Endometrial microvascular endothelial cells (primary cell): ENCODE results near the gene CABS1. TPM values are rescaled to one million over a fixed set of nuclear protein-coding genes. Genes with fewer than 3 reads are reported as not detected.

Experiments used
- in situ Hi-C: cut with HindIII; loops from 2 replicates; pipeline ENCODE4 v1.10.0; 2017; ENCODE audit warnings: low sequenced_read_pairs, low pct_unique_long_range_greater_than_20kb; ENCODE audit errors: inconsistent ontology term
- total RNA-seq: library from RNA; depleted of rRNA; stranded (reverse); fragments of >200 nt; gene quantifications from one replicate; pipeline ENCODE4 v1.2.3, GENCODE V29; 2015; ENCODE audit errors: inconsistent ontology term

CABS1 gene
- total RNA-seq, 1 donor from 2014 or later = not detected

DNA sequence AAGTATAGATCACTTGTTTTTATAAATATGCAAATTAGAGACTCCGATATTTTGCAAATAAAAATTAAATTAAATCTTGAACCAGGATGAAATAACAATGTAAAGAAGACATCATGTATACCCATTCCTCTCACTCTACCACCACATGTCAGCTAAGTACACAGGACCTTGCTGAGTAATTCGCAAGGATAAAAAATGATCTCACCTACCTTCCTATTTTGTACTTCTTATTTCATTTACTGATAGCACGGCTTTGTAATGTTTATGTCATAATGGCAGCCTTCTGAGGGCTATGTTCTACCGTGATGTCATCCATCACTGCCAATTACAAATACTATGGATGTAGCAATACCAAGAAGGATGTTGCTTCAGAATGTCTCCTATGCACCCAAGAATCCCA lies 37.2 kb downstream of the CABS1 start:
- in situ Hi-C loops = no loop called here

DNA sequence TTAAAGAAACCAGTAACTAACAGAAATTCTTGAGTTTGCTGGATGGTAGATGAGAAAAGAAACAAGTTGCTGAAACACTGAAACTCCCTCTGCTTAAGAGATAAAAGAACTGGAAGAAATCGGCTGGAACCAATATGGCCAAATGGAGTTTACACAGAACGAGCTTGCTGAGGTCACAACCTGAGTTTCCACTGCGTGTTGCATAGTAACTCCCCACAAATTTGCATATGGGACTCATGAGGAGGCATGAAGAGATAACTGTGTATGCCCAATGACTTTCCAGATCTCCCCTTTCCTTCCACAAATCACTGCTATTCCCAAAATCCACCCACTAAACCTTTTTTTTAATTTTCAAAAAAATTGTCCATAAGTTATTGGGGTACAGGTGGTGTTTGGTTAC lies 38.0 kb downstream of the CABS1 start:
- in situ Hi-C loops = no loop called here

DNA sequence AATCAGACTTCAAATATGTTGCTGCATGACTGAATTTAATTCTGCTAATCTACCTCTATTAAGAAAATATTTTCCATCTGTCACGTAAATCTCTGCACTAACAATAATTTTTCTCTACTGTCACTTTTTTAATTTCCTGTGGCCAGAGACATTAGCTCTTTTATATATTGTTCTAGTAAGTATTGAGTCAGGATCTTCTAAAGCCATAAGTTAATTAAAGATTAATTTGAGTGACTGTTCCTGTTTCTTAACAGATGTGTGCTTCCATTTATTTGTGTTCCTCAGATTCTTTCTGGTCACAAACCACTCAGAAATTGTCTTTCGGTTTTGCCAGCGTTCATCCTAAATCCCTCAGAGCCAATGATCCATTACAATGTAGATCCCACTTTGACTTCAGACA lies 45.8 kb downstream of the CABS1 start:
- in situ Hi-C loops = no loop called here

DNA sequence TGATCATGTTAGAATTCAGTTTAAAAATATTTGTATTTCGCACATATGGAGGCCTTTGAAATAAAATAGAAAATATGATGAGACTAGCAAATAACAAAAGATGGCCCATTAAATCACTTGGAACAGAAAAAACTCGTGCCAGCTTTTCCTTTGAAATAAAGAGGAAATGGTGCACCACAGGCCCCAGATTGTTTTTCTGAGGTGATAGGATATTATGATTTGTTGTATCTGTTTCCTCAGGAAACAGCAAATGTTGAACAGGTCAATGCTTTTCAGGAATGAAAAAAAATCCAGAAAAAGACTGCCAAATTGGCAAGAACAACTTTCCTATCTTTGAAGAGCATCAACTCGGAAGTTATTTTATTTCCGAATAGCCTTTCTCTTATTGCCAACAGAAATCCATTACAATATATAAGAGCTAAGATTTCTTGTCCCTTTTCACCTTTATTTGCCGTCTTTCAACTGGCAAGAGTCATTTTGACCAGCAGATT lies 48.0 kb downstream of the CABS1 start, which contains the start of gene SMR3B:
Gene SMR3B, plus strand, starts transcription at position 441 of the 491 bp plus-strand sequence. CDS start 1,380 bp downstream, outside the sequence.
- in situ Hi-C loops = no loop called here

Other genes starting within 250 kb of the CABS1 start
- gene PRR27, start 180.7 kb upstream of the CABS1 start, total RNA-seq = not detected
- gene ODAM, start 139.3 kb upstream of the CABS1 start, total RNA-seq = not detected
- not detected for gene FDCSP, start 108.9 kb upstream of the CABS1 start, total RNA-seq
- not detected for gene CSN3, start 92.4 kb upstream of the CABS1 start, total RNA-seq
- gene SMR3A, start 25.8 kb downstream of the CABS1 start, total RNA-seq = not detected
- gene SMR3B, start 48.1 kb downstream of the CABS1 start, total RNA-seq = not detected
- not detected for gene OPRPN, start 63.0 kb downstream of the CABS1 start, total RNA-seq
- gene MUC7, start 137.2 kb downstream of the CABS1 start, total RNA-seq = not detected
- gene AMTN, start 183.6 kb downstream of the CABS1 start, total RNA-seq = not detected